ENCODE measurements around the gene CHRDL2.
A peak's percentile ranks its signal among the peaks of the same experiment; 100 is the strongest.
"Not testable (repeated sequence)": the region's sequence is repeated elsewhere in the genome, so short reads cannot be mapped to it uniquely, and the experiment has no call there.

The CHRDL2 gene

DNA sequence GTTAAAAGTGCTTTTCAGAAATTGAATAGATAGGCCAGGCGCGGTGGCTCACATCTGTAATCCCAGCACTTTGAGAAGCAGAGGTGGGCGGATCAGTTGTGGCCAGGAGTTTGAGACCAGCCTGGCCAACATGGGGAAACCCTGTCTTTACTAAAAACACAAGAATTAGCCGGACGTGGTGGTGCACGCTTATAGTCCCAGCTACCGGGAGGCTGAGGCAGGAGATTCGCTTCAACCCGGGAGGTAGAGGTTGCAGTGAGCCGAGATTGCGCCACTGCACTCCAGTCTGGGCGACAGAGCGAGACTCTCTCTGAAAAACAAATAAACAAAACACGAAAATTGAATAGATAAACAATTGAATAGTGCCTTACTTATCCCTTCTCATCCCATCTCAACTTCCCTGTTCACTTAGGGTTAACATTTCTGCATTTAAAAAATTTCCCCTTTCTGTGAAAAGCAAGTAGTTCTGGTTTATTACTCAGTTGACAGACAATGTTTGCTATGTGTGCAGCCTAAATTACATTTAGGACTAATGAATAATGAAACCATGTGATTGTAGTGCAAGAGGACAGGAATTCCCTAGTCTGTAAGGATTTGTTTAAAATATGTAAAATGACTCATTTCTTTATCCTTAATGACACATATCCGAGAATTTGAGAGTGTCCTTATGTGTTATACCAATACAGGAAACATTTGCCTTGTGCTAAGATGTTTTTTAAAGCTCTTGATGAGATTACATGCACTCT, 23.5 kb upstream of the CHRDL2 start:
- Mint-ChIP-seq H3K36me3 (peaks cover 5% of the 10 kb centered on the region), H3K27me3 (no peaks in the 10 kb centered on the region), H3K9me3 (no peaks in the 10 kb centered on the region), H3K4me3 (no peak overlapping the region), H3K27ac (no peak overlapping the region), H3K4me1 (peaks cover 42% of the 10 kb centered on the region)

DNA sequence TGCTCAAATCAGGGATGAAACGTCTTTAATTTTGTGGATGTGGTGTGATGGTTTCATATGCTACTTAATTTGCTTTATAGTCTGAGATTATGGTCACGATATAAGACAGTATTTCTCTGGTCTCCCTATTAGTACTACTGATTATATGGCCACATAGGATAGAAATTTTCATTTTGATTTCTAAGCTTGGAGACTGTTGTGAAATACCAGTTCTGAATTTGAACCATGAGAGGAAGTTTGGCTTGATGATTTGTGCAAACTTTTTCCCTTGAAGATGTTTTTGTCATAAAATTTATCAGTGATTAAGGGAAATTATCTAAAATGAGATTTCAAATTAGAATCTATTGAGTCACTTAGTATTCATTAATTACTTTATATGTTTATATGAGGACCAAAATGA, 20.1 kb upstream of the CHRDL2 start:
- Mint-ChIP-seq H3K27me3 (no peaks in the 10 kb centered on the region), H3K9me3 (no peaks in the 10 kb centered on the region), H3K4me3 (peak overlapping the region; percentile 45), H3K36me3 (peaks cover 1% of the 10 kb centered on the region), H3K27ac (no peak overlapping the region), H3K4me1 (peaks cover 66% of the 10 kb centered on the region)

- Mint-ChIP-seq H3K4me1 (peaks cover 63% of the 10 kb centered on the region), H3K4me3 (peak overlapping the region; percentile 93)
- H3K9me3 Mint-ChIP-seq, H3K27me3 Mint-ChIP-seq, H3K27ac Mint-ChIP-seq, H3K36me3 Mint-ChIP-seq: not testable (repeated sequence)
These were observed 19.4 kb upstream of the CHRDL2 start for GRCh38 chr11:74750598-74750997.

- Mint-ChIP-seq H3K4me1 (peaks cover 57% of the 10 kb centered on the region), H3K27ac (peak overlapping the region; percentile 91), H3K36me3 (peaks cover 1% of the 10 kb centered on the region), H3K27me3 (no peaks in the 10 kb centered on the region), H3K9me3 (no peaks in the 10 kb centered on the region), H3K4me3 (peak overlapping the region; percentile 93)
These were observed 18.7 kb upstream of the CHRDL2 start for GRCh38 chr11:74749965-74750296.

DNA sequence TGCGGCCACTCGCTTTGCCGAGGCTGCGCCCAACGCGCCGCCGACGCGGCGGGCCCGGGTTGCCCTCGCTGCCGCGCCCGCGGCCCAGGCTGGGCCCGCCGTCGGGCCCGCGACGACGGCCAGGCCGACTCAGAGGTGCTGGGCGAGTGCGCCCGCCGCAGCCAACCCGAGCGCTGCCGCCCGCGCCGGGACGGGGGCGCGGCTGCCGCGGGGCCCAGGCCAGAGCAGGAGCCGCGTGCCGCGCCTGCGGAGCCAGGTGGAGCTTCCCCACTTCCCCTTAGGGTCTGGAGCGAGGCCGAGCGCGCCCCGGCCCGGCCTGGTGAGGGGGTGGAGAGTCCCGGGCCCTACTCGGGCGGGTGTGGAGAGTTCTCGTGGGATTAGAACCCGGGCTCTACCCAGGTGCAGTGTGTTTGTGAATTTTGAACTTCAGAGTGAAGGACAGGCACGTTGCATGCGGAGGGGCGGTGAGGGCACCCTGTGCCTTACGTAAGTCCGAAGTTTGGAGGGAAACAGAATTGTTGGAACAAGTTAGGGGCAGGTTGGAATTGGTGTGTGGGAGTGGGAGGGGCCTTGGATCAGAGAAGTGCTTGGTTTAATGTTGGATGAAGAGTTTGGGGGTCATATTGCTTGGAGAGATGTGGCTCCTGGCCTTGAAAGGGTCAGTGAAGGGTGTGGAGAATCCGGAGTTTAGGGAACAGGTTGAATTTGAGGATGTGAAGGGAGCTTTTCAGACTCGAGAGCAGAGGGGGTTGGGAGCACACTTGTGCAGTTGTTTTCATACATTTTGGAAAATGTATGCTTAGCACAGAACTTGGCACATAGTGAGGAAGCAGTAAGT, 18.1 kb upstream of the CHRDL2 start:
- Mint-ChIP-seq H3K36me3 (peaks cover 1% of the 10 kb centered on the region), H3K4me1 (peaks cover 51% of the 10 kb centered on the region), H3K9me3 (no peaks in the 10 kb centered on the region), H3K4me3 (peak overlapping the region; percentile 93), H3K27ac (peak overlapping the region; percentile 91), H3K27me3 (no peaks in the 10 kb centered on the region)

GRCh38 chr11:74748211-74749126, 17.2 kb upstream of the CHRDL2 start, which contains the start of gene RNF169:
Gene RNF169 (plus strand): TSS chr11:74748849. CDS start chr11:74748881, 32 bp downstream.
- H3K4me3 Mint-ChIP-seq = peak within 1 kb of the TSS; percentile 93
- H3K27me3 Mint-ChIP-seq = no peaks in the 10 kb centered on the region
- peak within 1 kb of the TSS; percentile 91 for H3K27ac Mint-ChIP-seq
- no peaks in the 10 kb centered on the region for H3K9me3 Mint-ChIP-seq
- H3K4me1 Mint-ChIP-seq = peaks cover 47% of the 10 kb centered on the region
- no peaks in the 10 kb centered on the region for H3K36me3 Mint-ChIP-seq

DNA sequence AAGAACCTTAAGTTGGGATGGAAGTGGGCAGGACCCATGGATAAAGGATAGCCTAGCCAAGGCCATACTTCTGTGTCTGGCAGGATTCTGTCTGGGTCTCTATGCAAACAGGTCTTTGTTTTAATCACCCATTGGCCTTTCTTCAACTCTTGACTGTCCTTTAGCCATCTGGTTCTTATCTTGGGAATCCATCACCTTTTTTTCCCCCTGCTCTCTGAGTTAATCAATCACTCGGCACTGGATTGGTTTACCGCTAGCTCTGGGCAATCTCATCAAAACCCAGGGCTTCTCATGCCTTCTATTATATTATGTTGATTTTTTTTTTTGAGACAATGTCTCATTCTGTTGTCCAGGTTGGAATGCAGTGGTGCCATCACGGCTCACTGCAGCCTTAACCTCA, 15.6 kb upstream of the CHRDL2 start:
- Mint-ChIP-seq H3K27me3 (no peaks in the 10 kb centered on the region), H3K4me1 (peaks cover 42% of the 10 kb centered on the region), H3K36me3 (no peaks in the 10 kb centered on the region), H3K4me3 (no peak overlapping the region), H3K9me3 (no peaks in the 10 kb centered on the region), H3K27ac (no peak overlapping the region)

GRCh38 chr11:74744277-74744676, 13.1 kb upstream of the CHRDL2 start:
- no peak overlapping the region for H3K4me3 Mint-ChIP-seq
- no peaks in the 10 kb centered on the region for H3K36me3 Mint-ChIP-seq
- H3K27ac Mint-ChIP-seq = no peak overlapping the region
- peaks cover 27% of the 10 kb centered on the region for H3K4me1 Mint-ChIP-seq
- H3K9me3 Mint-ChIP-seq = no peaks in the 10 kb centered on the region
- no peaks in the 10 kb centered on the region for H3K27me3 Mint-ChIP-seq

- Mint-ChIP-seq H3K27ac (no peak overlapping the region), H3K4me3 (no peak overlapping the region), H3K4me1 (peaks cover 27% of the 10 kb centered on the region), H3K27me3 (no peaks in the 10 kb centered on the region), H3K36me3 (no peaks in the 10 kb centered on the region), H3K9me3 (no peaks in the 10 kb centered on the region)
These were observed 12.4 kb upstream of the CHRDL2 start for GRCh38 chr11:74743640-74744039.

- H3K9me3 Mint-ChIP-seq = no peaks in the 10 kb centered on the region
- H3K27ac Mint-ChIP-seq = no peak overlapping the region
- no peaks in the 10 kb centered on the region for H3K27me3 Mint-ChIP-seq
- peaks cover 13% of the 10 kb centered on the region for H3K4me1 Mint-ChIP-seq
- H3K36me3 Mint-ChIP-seq = no peaks in the 10 kb centered on the region
- no peak overlapping the region for H3K4me3 Mint-ChIP-seq
These were observed 10.8 kb upstream of the CHRDL2 start for GRCh38 chr11:74742070-74742469.

DNA sequence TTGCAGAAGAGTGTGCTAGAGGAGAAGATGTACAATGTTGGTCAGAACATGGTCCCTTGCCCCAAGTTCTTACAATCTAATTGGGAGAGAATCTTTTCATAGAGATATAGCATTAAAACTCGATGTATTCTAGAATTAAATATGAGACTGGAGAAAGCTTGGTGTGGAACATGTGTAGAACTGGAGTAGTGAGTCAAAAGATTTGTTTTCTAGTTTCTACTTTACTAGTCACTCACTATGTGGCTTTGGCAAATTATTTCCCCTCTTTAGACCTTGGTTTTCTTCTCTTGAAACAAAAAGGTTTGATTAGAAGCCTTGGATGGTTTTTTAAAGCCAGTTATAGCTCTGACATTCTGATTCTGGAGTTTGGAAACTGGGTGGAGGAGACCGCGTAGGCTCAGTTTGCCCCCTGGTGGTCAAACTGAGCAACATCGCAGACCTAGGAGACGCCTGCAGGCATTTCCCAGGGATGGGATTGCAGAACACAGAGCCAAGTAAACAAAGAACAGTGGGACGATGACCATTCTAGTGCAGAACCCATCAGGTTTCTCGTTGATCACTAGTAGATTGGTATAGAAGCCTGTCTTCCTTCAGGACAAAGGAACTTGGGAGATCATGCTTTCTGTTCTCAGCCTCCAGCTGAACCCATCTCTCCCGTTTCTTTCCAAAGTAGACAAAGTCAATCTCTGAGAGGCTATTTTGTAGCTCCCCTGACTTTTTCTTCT, 8.5 kb upstream of the CHRDL2 start:
- H3K4me1 Mint-ChIP-seq = peaks cover 7% of the 10 kb centered on the region
- H3K27ac Mint-ChIP-seq = no peak overlapping the region
- H3K36me3 Mint-ChIP-seq = no peaks in the 10 kb centered on the region
- no peak overlapping the region for H3K4me3 Mint-ChIP-seq
- H3K9me3 Mint-ChIP-seq = no peaks in the 10 kb centered on the region
- H3K27me3 Mint-ChIP-seq = peaks cover 5% of the 10 kb centered on the region

DNA sequence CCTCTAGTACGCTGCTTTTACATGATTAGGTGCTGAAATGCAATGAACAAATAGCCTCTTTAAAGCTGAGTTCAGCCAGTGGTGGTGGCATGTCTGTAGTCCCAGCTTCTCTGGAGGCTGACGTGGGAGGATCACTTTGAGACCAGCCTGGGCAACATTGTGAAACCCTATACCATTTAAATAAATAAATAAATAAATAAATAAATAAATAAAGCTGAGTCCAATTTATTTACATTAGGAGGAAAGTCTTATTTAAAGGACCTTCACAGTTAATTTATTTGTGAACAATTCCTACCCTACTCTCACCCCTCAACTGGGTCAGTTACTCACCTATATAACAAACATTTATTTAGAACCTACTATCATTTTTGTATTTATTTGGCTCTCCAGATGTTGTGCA, 4.8 kb upstream of the CHRDL2 start:
- H3K27ac Mint-ChIP-seq = no peak overlapping the region
- no peaks in the 10 kb centered on the region for H3K9me3 Mint-ChIP-seq
- H3K4me3 Mint-ChIP-seq = no peak overlapping the region
- peaks cover 20% of the 10 kb centered on the region for H3K27me3 Mint-ChIP-seq
- peaks cover 8% of the 10 kb centered on the region for H3K4me1 Mint-ChIP-seq
- no peaks in the 10 kb centered on the region for H3K36me3 Mint-ChIP-seq

DNA sequence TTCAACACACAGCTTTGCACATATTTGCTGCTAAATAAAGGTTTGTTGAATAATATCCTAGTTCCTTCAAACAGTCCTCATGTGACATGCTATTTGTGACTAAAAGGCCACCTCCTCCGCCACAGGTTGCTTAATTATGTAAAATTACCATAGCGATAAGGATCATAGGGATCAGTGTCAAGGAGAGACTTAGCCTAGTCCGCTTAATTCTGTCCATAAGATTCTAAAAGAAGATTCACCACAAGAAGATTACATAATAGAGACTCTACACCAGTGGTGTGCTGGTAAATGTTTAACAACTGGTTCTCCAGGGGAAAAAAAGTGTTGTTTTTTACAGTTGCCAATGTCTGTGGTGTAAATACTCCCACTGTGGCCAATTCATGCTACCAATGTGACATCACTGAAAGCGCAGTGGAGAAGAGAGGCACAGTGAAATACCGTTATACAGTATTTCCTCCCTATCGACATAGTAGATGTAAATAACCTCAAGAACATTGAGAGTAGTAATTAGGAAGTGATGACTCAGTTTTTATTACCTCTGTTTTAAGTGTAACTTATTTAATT, 4.2 kb upstream of the CHRDL2 start:
- peaks cover 8% of the 10 kb centered on the region for H3K4me1 Mint-ChIP-seq

GRCh38 chr11:74734559-74734925, 3.3 kb upstream of the CHRDL2 start:
- no peak overlapping the region for H3K27ac Mint-ChIP-seq
- no peaks in the 10 kb centered on the region for H3K36me3 Mint-ChIP-seq
- peaks cover 28% of the 10 kb centered on the region for H3K27me3 Mint-ChIP-seq
- H3K4me1 Mint-ChIP-seq = peaks cover 4% of the 10 kb centered on the region
- H3K9me3 Mint-ChIP-seq = no peaks in the 10 kb centered on the region
- H3K4me3 Mint-ChIP-seq = no peak overlapping the region

More for the DNA sequence above, 4.2 kb upstream of the CHRDL2 start:
- Mint-ChIP-seq H3K27ac (no peak overlapping the region), H3K4me3 (no peak overlapping the region), H3K27me3 (peaks cover 23% of the 10 kb centered on the region), H3K9me3 (no peaks in the 10 kb centered on the region), H3K36me3 (no peaks in the 10 kb centered on the region)
